Liver (tissue), 9 donors: ENCODE measurements around the gene RASAL1. TPM values are rescaled to one million over a fixed set of nuclear protein-coding genes. Genes with fewer than 3 reads are reported as not detected.

Source experiments
- DNase-seq: peaks from one replicate; pipeline ENCODE4 v3.0.0-alpha.2; 2017; ENCODE audit warnings: low spot score
- H3K27ac ChIP-seq, 2 donors: one replicate each; pipeline ENCODE4 v1.7.0; 2013; ENCODE audit warnings: inconsistent platforms in 2 of 2, low read length in 2 of 2, control low read depth in 1 of 2, low read depth in 1 of 2, mild to moderate bottlenecking in 1 of 2
- H3K27me3 ChIP-seq, 4 donors: one replicate each; pipeline versions ENCODE4 v1.6.1 to v1.7.0; 2013; ENCODE audit warnings: low read length in 3 of 4, inconsistent platforms in 1 of 4, mild to moderate bottlenecking in 1 of 4, moderate library complexity in 1 of 4; ENCODE audit not compliant: control insufficient read depth in 4 of 4, insufficient read depth in 4 of 4
- H3K36me3 ChIP-seq, 4 donors: one replicate each; pipeline versions ENCODE4 v1.6.1 to v1.7.0; 2013; ENCODE audit warnings: low read length in 3 of 4, mild to moderate bottlenecking in 3 of 4, low read depth in 1 of 4, moderate library complexity in 1 of 4; ENCODE audit not compliant: control insufficient read depth in 4 of 4, insufficient read depth in 3 of 4
- H3K4me1 ChIP-seq, 4 donors: one replicate each; pipeline versions ENCODE4 v1.6.1 to v1.7.0; 2013; ENCODE audit warnings: low read length in 3 of 4, mild to moderate bottlenecking in 3 of 4, moderate library complexity in 1 of 4; ENCODE audit not compliant: control insufficient read depth in 4 of 4, insufficient read depth in 4 of 4
- H3K4me3 ChIP-seq, 3 donors: one replicate each; pipeline versions ENCODE4 v1.6.1 to v1.7.0; 2013; ENCODE audit warnings: low read length in 3 of 3, control low read depth in 1 of 3, low read depth in 1 of 3, mild to moderate bottlenecking in 1 of 3
- H3K9ac ChIP-seq, 2 donors: one replicate each; pipeline ENCODE4 v1.7.0; 2013; ENCODE audit warnings: low read length in 2 of 2, mild to moderate bottlenecking in 2 of 2, moderate library complexity in 2 of 2, control low read depth in 1 of 2, low read depth in 1 of 2
- H3K9me3 ChIP-seq, 4 donors: one replicate each; pipeline versions ENCODE4 v1.6.1 to v1.7.0; 2013; ENCODE audit warnings: low read length in 3 of 4; ENCODE audit not compliant: control insufficient read depth in 4 of 4
- EGR1 ChIP-seq, 2 donors: IDR thresholded peaks; 2 replicates each; pipeline ENCODE4 v1.6.1; 2016 to 2018; ENCODE audit warnings: antibody characterized with exemption in 2 of 2, low read depth in 2 of 2
- FOXA1 ChIP-seq: IDR thresholded peaks from 2 replicates; pipeline ENCODE4 v1.6.1; 2016; ENCODE audit warnings: antibody characterized with exemption
- GABPA ChIP-seq, 2 donors: IDR thresholded peaks in 1 of 2; conservative IDR thresholded peaks in 1 of 2; 2 replicates each; pipeline ENCODE4 v1.6.1; 2016; ENCODE audit warnings: antibody characterized with exemption in 2 of 2, mild to moderate bottlenecking in 1 of 2, moderate library complexity in 1 of 2
- HNF4A ChIP-seq, 2 donors: conservative IDR thresholded peaks; 2 replicates each; pipeline ENCODE4 v1.6.1; 2016; ENCODE audit warnings: antibody characterized with exemption in 2 of 2, mild to moderate bottlenecking in 2 of 2
- HNF4G ChIP-seq: IDR thresholded peaks from 2 replicates; pipeline ENCODE4 v1.6.1; 2016; ENCODE audit warnings: antibody characterized with exemption
- JUND ChIP-seq, 2 donors: IDR thresholded peaks; 2 replicates each; pipeline ENCODE4 v1.6.1; 2016; ENCODE audit warnings: antibody characterized with exemption in 2 of 2
- RAD21 ChIP-seq, 2 donors: IDR thresholded peaks; 2 replicates each; pipeline ENCODE4 v1.6.1; 2016; ENCODE audit warnings: antibody characterized with exemption in 2 of 2, mild to moderate bottlenecking in 2 of 2
- RXRA ChIP-seq, 2 donors: IDR thresholded peaks; 2 replicates each; pipeline ENCODE4 v1.6.1; 2017 to 2018; ENCODE audit warnings: antibody characterized with exemption in 2 of 2, mild to moderate bottlenecking in 1 of 2
- SP1 ChIP-seq: IDR thresholded peaks from 2 replicates; pipeline ENCODE4 v1.6.1; 2018; ENCODE audit warnings: antibody characterized with exemption, mild to moderate bottlenecking
- TAF1 ChIP-seq: conservative IDR thresholded peaks from 2 replicates; pipeline ENCODE4 v1.6.1; 2016; ENCODE audit warnings: antibody characterized with exemption, mild to moderate bottlenecking
- YY1 ChIP-seq: IDR thresholded peaks from 2 replicates; pipeline ENCODE4 v1.6.1; 2016; ENCODE audit warnings: antibody characterized with exemption, mild to moderate bottlenecking
- ZBTB33 ChIP-seq: IDR thresholded peaks from 2 replicates; pipeline ENCODE4 v1.6.1; 2016; ENCODE audit warnings: antibody characterized with exemption
- WGBS: extraction: QIAGEN DNeasy Blood & Tissue Kit; methylation state at CpG from one replicate; pipeline ENCODE4 v1.1.7; 2013; 5-methylcytosine and 5-hydroxymethylcytosine counted together
- polyA plus RNA-seq, 2 donors: library from polyadenylated mRNA; stranded (reverse) in 1 of 2; unstranded in 1 of 2; fragments of 200-250 nt in 1 of 2; fragments of >200 nt in 1 of 2; fragmentation: Nextera tagmentation in 1 of 2; extraction: Ambion mirVana in 1 of 2; gene quantifications; one replicate each; pipeline versions ENCODE4 v1.2.1 to v1.2.3, GENCODE V29; 2013 to 2015
- total RNA-seq, 2 donors: library from RNA; depleted of rRNA; stranded (reverse); fragments of >200 nt; gene quantifications; one replicate each; pipeline ENCODE4 v1.2.3, GENCODE V29; 2014
- TF ChIP-seq, protein P1 (sequence below): IDR thresholded peaks from 2 replicates; pipeline ENCODE4 v1.6.1; 2016; ENCODE audit warnings: antibody characterized with exemption, mild to moderate bottlenecking
- TF ChIP-seq, protein P2 (sequence below): fragments of 150-350 bp; IDR thresholded peaks from 2 replicates; pipeline ENCODE4 v1.5.1; 2017; ENCODE audit warnings: improper control_type of control experiment, low read depth, low read length; ENCODE audit not compliant: missing input control
- donor health status: healthy.
- donor health status: healthy.
- donor health status: healthy.
- donor health status: healthy.
- donor health status: healthy.

The RASAL1 gene
- total and polyA plus RNA-seq, 4 donors, result 0.20 to 0.33 (median 0.26) TPM

- H3K4me3 ChIP-seq, result no peak overlapping the region
- no peaks in the 10 kb centered on the region for H3K9me3 ChIP-seq
- no peak overlapping the region for H3K27ac ChIP-seq
- H3K36me3 ChIP-seq, result peaks cover 0 to 4% (median 2%) of the 10 kb centered on the region in 4 donors
- H3K4me1 ChIP-seq, result peaks cover 6 to 15% (median 8%) of the 10 kb centered on the region in 4 donors
- no peak for DNase-seq
- H3K9ac ChIP-seq, result no peak overlapping the region
- H3K27me3 ChIP-seq, result no peaks in the 10 kb centered on the region
- no peak for TF ChIP-seq TAF1
- TF ChIP-seq EGR1 (IDR thresholded peaks at IDR 0.05; ENCODE audit: low read depth in 2 of 2), result no peak
- TF ChIP-seq ZBTB33, result no peak
- TF ChIP-seq, protein P1, sequence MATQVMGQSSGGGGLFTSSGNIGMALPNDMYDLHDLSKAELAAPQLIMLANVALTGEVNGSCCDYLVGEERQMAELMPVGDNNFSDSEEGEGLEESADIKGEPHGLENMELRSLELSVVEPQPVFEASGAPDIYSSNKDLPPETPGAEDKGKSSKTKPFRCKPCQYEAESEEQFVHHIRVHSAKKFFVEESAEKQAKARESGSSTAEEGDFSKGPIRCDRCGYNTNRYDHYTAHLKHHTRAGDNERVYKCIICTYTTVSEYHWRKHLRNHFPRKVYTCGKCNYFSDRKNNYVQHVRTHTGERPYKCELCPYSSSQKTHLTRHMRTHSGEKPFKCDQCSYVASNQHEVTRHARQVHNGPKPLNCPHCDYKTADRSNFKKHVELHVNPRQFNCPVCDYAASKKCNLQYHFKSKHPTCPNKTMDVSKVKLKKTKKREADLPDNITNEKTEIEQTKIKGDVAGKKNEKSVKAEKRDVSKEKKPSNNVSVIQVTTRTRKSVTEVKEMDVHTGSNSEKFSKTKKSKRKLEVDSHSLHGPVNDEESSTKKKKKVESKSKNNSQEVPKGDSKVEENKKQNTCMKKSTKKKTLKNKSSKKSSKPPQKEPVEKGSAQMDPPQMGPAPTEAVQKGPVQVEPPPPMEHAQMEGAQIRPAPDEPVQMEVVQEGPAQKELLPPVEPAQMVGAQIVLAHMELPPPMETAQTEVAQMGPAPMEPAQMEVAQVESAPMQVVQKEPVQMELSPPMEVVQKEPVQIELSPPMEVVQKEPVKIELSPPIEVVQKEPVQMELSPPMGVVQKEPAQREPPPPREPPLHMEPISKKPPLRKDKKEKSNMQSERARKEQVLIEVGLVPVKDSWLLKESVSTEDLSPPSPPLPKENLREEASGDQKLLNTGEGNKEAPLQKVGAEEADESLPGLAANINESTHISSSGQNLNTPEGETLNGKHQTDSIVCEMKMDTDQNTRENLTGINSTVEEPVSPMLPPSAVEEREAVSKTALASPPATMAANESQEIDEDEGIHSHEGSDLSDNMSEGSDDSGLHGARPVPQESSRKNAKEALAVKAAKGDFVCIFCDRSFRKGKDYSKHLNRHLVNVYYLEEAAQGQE, result no peak
- TF ChIP-seq FOXA1, result no peak
- TF ChIP-seq, protein P2, sequence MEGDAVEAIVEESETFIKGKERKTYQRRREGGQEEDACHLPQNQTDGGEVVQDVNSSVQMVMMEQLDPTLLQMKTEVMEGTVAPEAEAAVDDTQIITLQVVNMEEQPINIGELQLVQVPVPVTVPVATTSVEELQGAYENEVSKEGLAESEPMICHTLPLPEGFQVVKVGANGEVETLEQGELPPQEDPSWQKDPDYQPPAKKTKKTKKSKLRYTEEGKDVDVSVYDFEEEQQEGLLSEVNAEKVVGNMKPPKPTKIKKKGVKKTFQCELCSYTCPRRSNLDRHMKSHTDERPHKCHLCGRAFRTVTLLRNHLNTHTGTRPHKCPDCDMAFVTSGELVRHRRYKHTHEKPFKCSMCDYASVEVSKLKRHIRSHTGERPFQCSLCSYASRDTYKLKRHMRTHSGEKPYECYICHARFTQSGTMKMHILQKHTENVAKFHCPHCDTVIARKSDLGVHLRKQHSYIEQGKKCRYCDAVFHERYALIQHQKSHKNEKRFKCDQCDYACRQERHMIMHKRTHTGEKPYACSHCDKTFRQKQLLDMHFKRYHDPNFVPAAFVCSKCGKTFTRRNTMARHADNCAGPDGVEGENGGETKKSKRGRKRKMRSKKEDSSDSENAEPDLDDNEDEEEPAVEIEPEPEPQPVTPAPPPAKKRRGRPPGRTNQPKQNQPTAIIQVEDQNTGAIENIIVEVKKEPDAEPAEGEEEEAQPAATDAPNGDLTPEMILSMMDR, result no peak
- TF ChIP-seq RXRA (IDR thresholded peaks at IDR 0.05), result no peak
Observed at GRCh38 chr12:113099364-113099763, 36.2 kb downstream of the RASAL1 start.

- 26% methylated on average over 15 of the region's 15 CpGs for WGBS
- H3K27ac ChIP-seq, result peak overlapping the region; percentile 66 to 75
Observed at GRCh38 chr12:113098441-113099028, 37.0 kb downstream of the RASAL1 start.

More at GRCh38 chr12:113098441-113099028, 37.0 kb downstream of the RASAL1 start:
- Histone ChIP-seq H3K27me3 (no peaks in the 10 kb centered on the region), H3K36me3 (peaks cover 0 to 4% (median 2%) of the 10 kb centered on the region in 4 donors), H3K9me3 (no peaks in the 10 kb centered on the region), H3K4me3 (no peak overlapping the region), H3K9ac (no peak overlapping the region), H3K4me1 (peaks cover 6 to 13% (median 8%) of the 10 kb centered on the region in 4 donors)
- peak; percentile 82 for DNase-seq
- TF ChIP-seq GABPA (IDR thresholded peaks at IDR 0.05 in 1 of 2, conservative IDR thresholded peaks at IDR 0.05 in 1 of 2), result peak; percentile 59 to 86
- TF ChIP-seq, protein P1, result no peak
- peak; percentile 81 to 87 for TF ChIP-seq RXRA (IDR thresholded peaks at IDR 0.05)
- no peak for TF ChIP-seq HNF4G
- no peak for TF ChIP-seq TAF1
- TF ChIP-seq YY1, result peak; percentile 15
- peak in 1 of 2 donors; percentile 34 for TF ChIP-seq EGR1 (IDR thresholded peaks at IDR 0.05; ENCODE audit: low read depth in 2 of 2)
- TF ChIP-seq JUND (IDR thresholded peaks at IDR 0.05), result peak in 1 of 2 donors; percentile 35
- peak; percentile 97 to 98 for TF ChIP-seq RAD21 (IDR thresholded peaks at IDR 0.05)
- TF ChIP-seq HNF4A (conservative IDR thresholded peaks at IDR 0.05), result peak; percentile 49 to 70
- TF ChIP-seq, protein P2, result peak; percentile 96
- TF ChIP-seq SP1, result peak; percentile 77
